Mammary epithelial cell (primary cell): ENCODE data around the gene ID2.

Source experiments
- EZH2 ChIP-seq: IDR thresholded peaks from 2 replicates; pipeline ENCODE4 v1.6.1; 2012; ENCODE audit warnings: low read length, inconsistent platforms, borderline replicate concordance
- TF ChIP-seq, protein P1 (sequence below), 2 donors: IDR thresholded peaks in 1 of 2; conservative IDR thresholded peaks in 1 of 2; 2 replicates each; pipeline ENCODE4 v1.5.1; 2011 to 2012; ENCODE audit warnings: inconsistent platforms in 2 of 2, low read length in 2 of 2, mild to moderate bottlenecking in 2 of 2, control low read depth in 1 of 2, low read depth in 1 of 2; ENCODE audit not compliant: insufficient read depth in 1 of 2; ENCODE audit errors: extremely low read depth in 1 of 2

DNA sequence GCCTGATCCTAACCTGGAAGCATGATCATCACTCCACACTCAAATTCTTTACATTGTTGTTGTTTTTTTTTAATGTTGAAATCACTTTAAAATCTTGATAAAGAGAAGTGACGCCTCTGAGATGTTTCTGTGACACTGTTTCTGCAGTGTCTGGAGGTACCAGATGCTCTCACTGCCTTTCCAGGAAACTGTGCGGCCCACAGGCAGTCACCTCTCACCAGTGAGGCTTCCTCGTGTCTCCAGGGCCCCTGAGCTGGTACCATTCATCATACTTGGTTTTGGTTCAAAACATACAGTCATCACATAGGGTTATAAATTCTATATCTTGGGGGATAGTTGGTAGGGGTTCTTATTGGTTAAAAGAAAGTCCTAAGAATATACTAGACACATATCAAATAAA is 10.1 kb upstream of the ID2 start:
- TF ChIP-seq, protein P1, sequence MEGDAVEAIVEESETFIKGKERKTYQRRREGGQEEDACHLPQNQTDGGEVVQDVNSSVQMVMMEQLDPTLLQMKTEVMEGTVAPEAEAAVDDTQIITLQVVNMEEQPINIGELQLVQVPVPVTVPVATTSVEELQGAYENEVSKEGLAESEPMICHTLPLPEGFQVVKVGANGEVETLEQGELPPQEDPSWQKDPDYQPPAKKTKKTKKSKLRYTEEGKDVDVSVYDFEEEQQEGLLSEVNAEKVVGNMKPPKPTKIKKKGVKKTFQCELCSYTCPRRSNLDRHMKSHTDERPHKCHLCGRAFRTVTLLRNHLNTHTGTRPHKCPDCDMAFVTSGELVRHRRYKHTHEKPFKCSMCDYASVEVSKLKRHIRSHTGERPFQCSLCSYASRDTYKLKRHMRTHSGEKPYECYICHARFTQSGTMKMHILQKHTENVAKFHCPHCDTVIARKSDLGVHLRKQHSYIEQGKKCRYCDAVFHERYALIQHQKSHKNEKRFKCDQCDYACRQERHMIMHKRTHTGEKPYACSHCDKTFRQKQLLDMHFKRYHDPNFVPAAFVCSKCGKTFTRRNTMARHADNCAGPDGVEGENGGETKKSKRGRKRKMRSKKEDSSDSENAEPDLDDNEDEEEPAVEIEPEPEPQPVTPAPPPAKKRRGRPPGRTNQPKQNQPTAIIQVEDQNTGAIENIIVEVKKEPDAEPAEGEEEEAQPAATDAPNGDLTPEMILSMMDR (conservative IDR thresholded peaks at IDR 0.05 in 1 of 2, IDR thresholded peaks at IDR 0.05 in 1 of 2; ENCODE audit: extremely low read depth in 1 of 2, insufficient read depth in 1 of 2, low read depth in 1 of 2, low read length in 2 of 2): no peak
- no peak for TF ChIP-seq EZH2
